ENCODE data around the gene PYGM. TPM values are rescaled to one million over a fixed set of nuclear protein-coding genes. Genes with fewer than 3 reads are reported as not detected.
A peak's percentile ranks its signal among the peaks of the same experiment; 100 is the strongest.

Gene PYGM
- total RNA-seq, 1 experiment from 2014 or later: 1.6 TPM

- ChIA-PET POLR2A (ENCODE audit: unreplicated experiment) (interaction anchor here (0.6 kb wide), 1 partner anchor 323 kb away, joined by 3 read pairs; the partner anchor contains the start of gene TM7SF2), CTCF (interaction anchor here (0.6 to 0.7 kb wide), 3 partner anchors 32 to 305 kb away, joined by 3 to 4 read pairs (median 3); no protein-coding TSS in a partner anchor)
- Histone ChIP-seq H3K79me2 (ENCODE audit: low read depth) (no peaks in the 10 kb centered on the region), H3K9me2 (ENCODE audit: insufficient read depth) (no peaks in the 10 kb centered on the region), H3K4me1 (replicated peaks; ENCODE audit: insufficient read depth) (no peaks in the 10 kb centered on the region), H3K27ac (no peak overlapping the region), H2AFZ (no peak overlapping the region), H3K36me3 (ENCODE audit: low read depth) (no peaks in the 10 kb centered on the region), H3K4me3 (no peak overlapping the region), H4K20me1 (ENCODE audit: insufficient read depth) (no peaks in the 10 kb centered on the region), H3K9me3 (ENCODE audit: insufficient read depth, low read depth) (no peaks in the 10 kb centered on the region), H3F3A (ENCODE audit: insufficient read depth, low read depth) (0 out of 2 replicates have a peak, but pooled peaks cover 7% of the 10 kb centered on the region), H3K4me2 (no peak overlapping the region), H3K27me3 (ENCODE audit: insufficient read depth, low read depth) (no peaks in the 10 kb centered on the region)
- no peak for DNase-seq
- TF ChIP-seq EZH2 (IDR thresholded peaks at IDR 0.05; ENCODE audit: low read depth) (no peak), CTCF (conservative IDR thresholded peaks at IDR 0.05) (no peak)
- BruUV-seq (replicated peaks): no TSS peak
- intact Hi-C loops (cut with micrococcal nuclease; ENCODE audit: unreplicated experiment): loop anchor here (10.0 kb wide), 1 partner anchor 466 kb away; no protein-coding TSS in a partner anchor
Measured at GRCh38 chr11:64788321-64789215, 28.8 kb upstream of the PYGM start.

- Histone ChIP-seq H3K4me2 (no peak overlapping the region), H3K36me3 (ENCODE audit: low read depth) (no peaks in the 10 kb centered on the region), H3F3A (ENCODE audit: insufficient read depth, low read depth) (0 out of 2 replicates have a peak, but pooled peaks cover 7% of the 10 kb centered on the region), H3K4me1 (replicated peaks; ENCODE audit: insufficient read depth) (no peaks in the 10 kb centered on the region), H4K20me1 (ENCODE audit: insufficient read depth) (no peaks in the 10 kb centered on the region), H3K9me3 (ENCODE audit: insufficient read depth, low read depth) (no peaks in the 10 kb centered on the region), H3K9me2 (ENCODE audit: insufficient read depth) (no peaks in the 10 kb centered on the region), H3K79me2 (ENCODE audit: low read depth) (no peaks in the 10 kb centered on the region), H3K27me3 (ENCODE audit: insufficient read depth, low read depth) (no peaks in the 10 kb centered on the region), H2AFZ (no peak overlapping the region), H3K4me3 (no peak overlapping the region), H3K27ac (no peak overlapping the region)
- TF ChIP-seq EZH2 (IDR thresholded peaks at IDR 0.05; ENCODE audit: low read depth) (no peak), CTCF (conservative IDR thresholded peaks at IDR 0.05) (peak; percentile 81)
- POLR2A ChIA-PET (ENCODE audit: unreplicated experiment): interaction anchor here (0.6 kb wide), 1 partner anchor 324 kb away, joined by 3 read pairs; the partner anchor contains the start of gene TM7SF2
- CTCF ChIA-PET: interaction anchor here (0.6 to 0.7 kb wide), 3 partner anchors 33 to 306 kb away, joined by 3 to 4 read pairs (median 3); no protein-coding TSS in a partner anchor
- intact Hi-C loops (cut with micrococcal nuclease; ENCODE audit: unreplicated experiment): loop anchor here (1.0 to 10.0 kb wide), 3 partner anchors 60 to 467 kb away; no protein-coding TSS in a partner anchor
- BruUV-seq (replicated peaks): no TSS peak
- peak; percentile 43 to 62 for DNase-seq
Measured at GRCh38 chr11:64787526-64788320, 27.9 kb upstream of the PYGM start.

DNA sequence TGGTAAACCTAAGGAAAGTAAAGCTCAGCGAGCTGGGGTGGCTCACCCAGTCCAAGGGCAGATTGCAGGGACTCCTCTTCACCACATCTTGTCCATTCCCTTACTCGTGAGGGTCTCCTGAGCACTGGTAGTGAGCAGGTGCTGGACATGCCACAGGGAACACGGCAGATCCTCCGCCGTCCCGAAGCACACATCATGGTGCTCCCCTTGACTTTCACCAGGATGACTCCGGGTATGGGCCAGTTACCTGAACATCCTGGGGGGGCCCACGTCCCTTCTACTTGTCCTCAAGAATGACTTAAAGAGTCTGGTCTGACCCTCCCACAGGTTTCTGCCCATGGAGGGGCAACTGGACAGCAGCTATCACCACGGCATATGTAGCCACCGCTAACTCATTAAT lies 26.5 kb upstream of the PYGM start:
- TF ChIP-seq EZH2 (IDR thresholded peaks at IDR 0.05; ENCODE audit: low read depth): no peak
- no peak for TF ChIP-seq CTCF (conservative IDR thresholded peaks at IDR 0.05)
- ChIA-PET POLR2A (ENCODE audit: unreplicated experiment) (interaction anchor here (0.6 kb wide), 1 partner anchor 16 kb away, joined by 6 read pairs; no protein-coding TSS in a partner anchor), CTCF (interaction anchor here (0.6 kb wide), 1 partner anchor 56 kb away, joined by 3 read pairs; no protein-coding TSS in a partner anchor)
- Histone ChIP-seq H3K27me3 (ENCODE audit: insufficient read depth, low read depth) (no peaks in the 10 kb centered on the region), H3K9me3 (ENCODE audit: insufficient read depth, low read depth) (no peaks in the 10 kb centered on the region), H2AFZ (no peak overlapping the region), H3K36me3 (ENCODE audit: low read depth) (0 out of 2 replicates have a peak, but pooled peaks cover under 1% of the 10 kb centered on the region), H4K20me1 (ENCODE audit: insufficient read depth) (no peaks in the 10 kb centered on the region), H3K4me3 (no peak overlapping the region), H3K4me2 (no peak overlapping the region), H3K4me1 (replicated peaks; ENCODE audit: insufficient read depth) (no peaks in the 10 kb centered on the region), H3K27ac (no peak overlapping the region), H3K79me2 (ENCODE audit: low read depth) (no peaks in the 10 kb centered on the region), H3K9me2 (ENCODE audit: insufficient read depth) (no peaks in the 10 kb centered on the region), H3F3A (ENCODE audit: insufficient read depth, low read depth) (peaks cover 17% of the 10 kb centered on the region; the same call in 1 of the 2 replicates)
- BruUV-seq (replicated peaks): TSS peak; percentile 20
- intact Hi-C loops (cut with micrococcal nuclease; ENCODE audit: unreplicated experiment): loop anchor here (2.0 to 10.0 kb wide), 2 partner anchors 108 to 468 kb away; no protein-coding TSS in a partner anchor
- no peak for DNase-seq
